Transverse colon (tissue), 4 donors: ENCODE results near the gene CHCHD6. TPM values are rescaled to one million over a fixed set of nuclear protein-coding genes. Genes with fewer than 3 reads are reported as not detected.

ENCODE experiments used
- DNase-seq: peaks from one replicate; pipeline ENCODE4 v3.0.0-alpha.2; 2019
- H3K27ac ChIP-seq, 4 donors: fragments of 200-600 bp; sonication (generic); 2 replicates each; pipeline ENCODE4 v1.5.1; 2016 to 2018; ENCODE audit warnings: inconsistent platforms in 4 of 4
- H3K27me3 ChIP-seq: fragments of 200-600 bp; sonication (generic); 2 replicates; pipeline ENCODE4 v1.5.1; 2017; ENCODE audit warnings: inconsistent platforms
- H3K36me3 ChIP-seq, 4 donors: fragments of 200-600 bp; sonication (generic); 2 replicates each; pipeline ENCODE4 v1.5.1; 2017 to 2019; ENCODE audit warnings: inconsistent platforms in 4 of 4
- H3K4me1 ChIP-seq, 4 donors: fragments of 200-600 bp; sonication (generic); 2 replicates each; pipeline ENCODE4 v1.5.1; 2017 to 2020; ENCODE audit warnings: inconsistent platforms in 4 of 4
- H3K4me3 ChIP-seq, 4 donors: fragments of 200-600 bp; sonication (generic); 1 replicate in 1 of 4; 2 replicates in 3 of 4; pipeline versions ENCODE4 v1.5.1 to v1.6.1; 2017 to 2019; ENCODE audit warnings: inconsistent platforms in 4 of 4
- H3K9me3 ChIP-seq, 2 donors: fragments of 200-600 bp; sonication (generic); 2 replicates each; pipeline ENCODE4 v1.5.1; 2017 to 2019; ENCODE audit warnings: inconsistent platforms in 2 of 2
- CTCF ChIP-seq, 5 experiments: fragments of 200-600 bp in 3 of 5; fragments of 450-650 bp in 2 of 5; sonication (generic) in 3 of 5; IDR thresholded peaks; 1 replicate in 2 of 5; 2 replicates in 3 of 5; pipeline ENCODE4 v1.5.1; 2016 to 2017; ENCODE audit warnings: antibody characterized with exemption in 5 of 5, inconsistent platforms in 3 of 5, mild to moderate bottlenecking in 2 of 5, moderate library complexity in 1 of 5
- EP300 ChIP-seq: sonication (generic); formaldehyde crosslinking; IDR thresholded peaks from one replicate; pipeline ENCODE4 v1.6.1; 2017; ENCODE audit warnings: antibody characterized with exemption, low read depth
- POLR2A ChIP-seq: fragments of 450-650 bp; IDR thresholded peaks from one replicate; pipeline ENCODE4 v1.6.1; 2016; ENCODE audit warnings: antibody characterized with exemption, mild to moderate bottlenecking, moderate library complexity
- POLR2AphosphoS5 ChIP-seq, 3 donors: sonication (generic); formaldehyde crosslinking; IDR thresholded peaks; one replicate each; pipeline ENCODE4 v1.6.1; 2016; ENCODE audit warnings: antibody characterized with exemption in 3 of 3
- WGBS, 2 donors: methylation state at CpG; one replicate each; pipeline ENCODE4 v1.1.5; 2018; ENCODE audit warnings: low coverage in 1 of 2; 5-methylcytosine and 5-hydroxymethylcytosine counted together
- in situ Hi-C, 4 donors: fragments of 200-750 bp; cut with MboI; loops; one replicate each; pipeline versions ENCODE4 v1.15.0 to v1.15.1; 2017; ENCODE audit warnings: low sequenced_read_pairs in 3 of 4, low pct_ligation_motif_present in 1 of 4, low pct_unique_long_range_greater_than_20kb in 1 of 4
- intact Hi-C: fragments of 100-400 bp; cut with DNase I; formaldehyde crosslinking; loops from one replicate; pipeline ENCODE4 v1.15.1; 2023; ENCODE audit warnings: low total_unique reads
- total RNA-seq, 4 donors: library from RNA; depleted of rRNA; stranded (reverse); fragments of >200 nt; gene quantifications; one replicate each; pipeline ENCODE4 v1.1.0, GENCODE V29; 2016

Gene CHCHD6
- total RNA-seq, 4 donors from 2014 or later, result 4.6 to 12.1 (median 5.3) TPM

- Histone ChIP-seq H3K4me1 (no peaks in the 10 kb centered on the region), H3K36me3 (no peaks in the 10 kb centered on the region), H3K9me3 (no peaks in the 10 kb centered on the region), H3K27me3 (peaks cover 43% of the 10 kb centered on the region), H3K27ac (no peak overlapping the region), H3K4me3 (no peak overlapping the region)
- intact Hi-C loops (no loop called here), in situ Hi-C loops (no loop called here)
- TF ChIP-seq POLR2A (no peak), CTCF (IDR thresholded peaks at IDR 0.05) (no peak), EP300 (no peak), POLR2AphosphoS5 (IDR thresholded peaks at IDR 0.05) (no peak)
- DNase-seq, result no peak
- WGBS, 2 donors, result 63 to 80% methylated on average over 1 to 11 of the region's 11 CpGs
These were observed 42.3 kb upstream of the CHCHD6 start for GRCh38 chr3:126661532-126662364.

GRCh38 chr3:126663257-126663656 lies 40.8 kb upstream of the CHCHD6 start:
- H3K4me3 ChIP-seq, result no peak overlapping the region
- WGBS, 2 donors, result 85% methylated on average over 3 of the region's 4 CpGs; no CpG with 5 or more reads in 1 of the 2 donors
- no peaks in the 10 kb centered on the region for H3K9me3 ChIP-seq
- DNase-seq, result no peak
- H3K27me3 ChIP-seq, result peaks cover 43% of the 10 kb centered on the region
- H3K27ac ChIP-seq, result no peak overlapping the region
- intact Hi-C loops (no loop called here), in situ Hi-C loops (no loop called here)
- no peak for TF ChIP-seq POLR2A
- no peak for TF ChIP-seq POLR2AphosphoS5 (IDR thresholded peaks at IDR 0.05)
- no peak for TF ChIP-seq CTCF (IDR thresholded peaks at IDR 0.05)
- TF ChIP-seq EP300, result no peak
- no peaks in the 10 kb centered on the region for H3K4me1 ChIP-seq
- no peaks in the 10 kb centered on the region for H3K36me3 ChIP-seq

GRCh38 chr3:126663750-126664149 lies 40.3 kb upstream of the CHCHD6 start:
- H3K36me3 ChIP-seq, result no peaks in the 10 kb centered on the region
- H3K4me3 ChIP-seq, result no peak overlapping the region
- in situ Hi-C loops, result no loop called here
- H3K9me3 ChIP-seq, result no peaks in the 10 kb centered on the region
- intact Hi-C loops, result no loop called here
- WGBS, 2 donors, result 82% methylated on average over 8 of the region's 8 CpGs; no CpG with 5 or more reads in 1 of the 2 donors
- H3K27me3 ChIP-seq, result peaks cover 43% of the 10 kb centered on the region
- no peaks in the 10 kb centered on the region for H3K4me1 ChIP-seq
- no peak for DNase-seq
- no peak overlapping the region for H3K27ac ChIP-seq
- TF ChIP-seq EP300, result no peak
- no peak for TF ChIP-seq CTCF (IDR thresholded peaks at IDR 0.05)
- TF ChIP-seq POLR2A, result no peak
- TF ChIP-seq POLR2AphosphoS5 (IDR thresholded peaks at IDR 0.05), result no peak

GRCh38 chr3:126664591-126665214 lies 39.3 kb upstream of the CHCHD6 start:
- Histone ChIP-seq H3K4me3 (no peak overlapping the region), H3K27me3 (peaks cover 35% of the 10 kb centered on the region), H3K9me3 (no peaks in the 10 kb centered on the region), H3K36me3 (no peaks in the 10 kb centered on the region), H3K27ac (no peak overlapping the region), H3K4me1 (no peaks in the 10 kb centered on the region)
- intact Hi-C loops (no loop called here), in situ Hi-C loops (no loop called here)
- TF ChIP-seq POLR2A (no peak), CTCF (IDR thresholded peaks at IDR 0.05) (no peak), EP300 (no peak), POLR2AphosphoS5 (IDR thresholded peaks at IDR 0.05) (no peak)
- 20 to 40% methylated on average over 1 to 5 of the region's 5 CpGs for WGBS, 2 donors
- no peak for DNase-seq
